ENCODE measurements around the gene CCDC92. TPM values are rescaled to one million over a fixed set of nuclear protein-coding genes. Genes with fewer than 3 reads are reported as not detected.

CCDC92 gene
- total RNA-seq, 2 experiments from 2014 or later, result 11.5 to 12.7 TPM

- Mint-ChIP-seq H3K4me3 (peak overlapping the region; percentile 25), H3K4me1 (ENCODE audit: low read depth) (peaks cover 40% of the 10 kb centered on the region), H3K9me3 (no peaks in the 10 kb centered on the region), H3K27ac (peak overlapping the region; percentile 65), H3K36me3 (ENCODE audit: low read depth) (peaks cover 28% of the 10 kb centered on the region), H3K27me3 (no peaks in the 10 kb centered on the region)
- DNase-seq, result no peak
- CTCF ChIA-PET, result no interaction called here
- Histone ChIP-seq H3K9me3 (ENCODE audit: control insufficient read depth in 1 of 2, insufficient read depth in 1 of 2, low read length in 2 of 2) (no peaks in the 10 kb centered on the region), H3K27ac (ENCODE audit: low read depth in 1 of 2, low read length in 2 of 2) (no peak overlapping the region), H3K27me3 (ENCODE audit: control insufficient read depth in 1 of 2, insufficient read depth in 2 of 2, low read length in 2 of 2) (no peaks in the 10 kb centered on the region), H3K4me3 (ENCODE audit: low read length) (no peak overlapping the region), H3K4me1 (ENCODE audit: insufficient read depth, low read length) (peaks cover 37% of the 10 kb centered on the region), H3K36me3 (ENCODE audit: insufficient read depth, low read length) (peaks cover 14% of the 10 kb centered on the region)
- POLR2A ChIA-PET, result no interaction called here
- intact Hi-C loops (cut with DNase I, micrococcal nuclease), result no loop called here
- no peak for ATAC-seq (ENCODE audit: poor library complexity)
- no peak for TF ChIP-seq CTCF (IDR thresholded peaks at IDR 0.05)
Measured at GRCh38 chr12:123936471-123936870, 36.2 kb downstream of the CCDC92 start.

GRCh38 chr12:123935956-123936355 is 36.7 kb downstream of the CCDC92 start:
- TF ChIP-seq CTCF (IDR thresholded peaks at IDR 0.05), result no peak
- POLR2A ChIA-PET, result no interaction called here
- DNase-seq, result no peak
- H3K36me3 ChIP-seq (ENCODE audit: insufficient read depth, low read length), result peaks cover 12% of the 10 kb centered on the region
- H3K9me3 Mint-ChIP-seq, result no peaks in the 10 kb centered on the region
- H3K27ac ChIP-seq (ENCODE audit: low read depth in 1 of 2, low read length in 2 of 2), result no peak overlapping the region
- peaks cover 42% of the 10 kb centered on the region for H3K4me1 ChIP-seq (ENCODE audit: insufficient read depth, low read length)
- intact Hi-C loops (cut with DNase I, micrococcal nuclease), result no loop called here
- no peaks in the 10 kb centered on the region for H3K27me3 ChIP-seq (ENCODE audit: control insufficient read depth in 1 of 2, insufficient read depth in 2 of 2, low read length in 2 of 2)
- H3K4me1 Mint-ChIP-seq (ENCODE audit: low read depth), result peaks cover 45% of the 10 kb centered on the region
- no peak overlapping the region for H3K4me3 ChIP-seq (ENCODE audit: low read length)
- no peak for ATAC-seq (ENCODE audit: poor library complexity)
- CTCF ChIA-PET, result no interaction called here
- H3K27me3 Mint-ChIP-seq, result no peaks in the 10 kb centered on the region
- no peak overlapping the region for H3K4me3 Mint-ChIP-seq
- no peaks in the 10 kb centered on the region for H3K9me3 ChIP-seq (ENCODE audit: control insufficient read depth in 1 of 2, insufficient read depth in 1 of 2, low read length in 2 of 2)
- H3K36me3 Mint-ChIP-seq (ENCODE audit: low read depth), result peaks cover 24% of the 10 kb centered on the region
- peak overlapping the region; percentile 65 for H3K27ac Mint-ChIP-seq

- Histone ChIP-seq H3K4me3 (ENCODE audit: low read length) (no peak overlapping the region), H3K4me1 (ENCODE audit: insufficient read depth, low read length) (peaks cover 43% of the 10 kb centered on the region), H3K9me3 (ENCODE audit: control insufficient read depth in 1 of 2, insufficient read depth in 1 of 2, low read length in 2 of 2) (no peaks in the 10 kb centered on the region), H3K36me3 (ENCODE audit: insufficient read depth, low read length) (peaks cover 10% of the 10 kb centered on the region), H3K27me3 (ENCODE audit: control insufficient read depth in 1 of 2, insufficient read depth in 2 of 2, low read length in 2 of 2) (no peaks in the 10 kb centered on the region), H3K27ac (ENCODE audit: low read depth in 1 of 2, low read length in 2 of 2) (no peak overlapping the region)
- ChIA-PET POLR2A (interaction anchor here (2.0 kb wide), 1 partner anchor 38 kb away, joined by 4 read pairs; the partner anchor contains the start of genes CCDC92 and ZNF664), CTCF (no interaction called here)
- no peak for TF ChIP-seq CTCF (IDR thresholded peaks at IDR 0.05)
- Mint-ChIP-seq H3K27me3 (no peaks in the 10 kb centered on the region), H3K9me3 (no peaks in the 10 kb centered on the region), H3K4me3 (no peak overlapping the region), H3K4me1 (ENCODE audit: low read depth) (peaks cover 45% of the 10 kb centered on the region), H3K36me3 (ENCODE audit: low read depth) (peaks cover 18% of the 10 kb centered on the region), H3K27ac (no peak overlapping the region)
- DNase-seq (peak in 1 of 14 experiments; percentile 17), ATAC-seq (ENCODE audit: poor library complexity) (no peak)
- intact Hi-C loops (cut with DNase I, micrococcal nuclease), result loop anchor here in 1 of 2 experiments (5.0 kb wide), 1 partner anchor 37 kb away; the partner anchor contains the start of genes CCDC92 and ZNF664
Measured at GRCh38 chr12:123934829-123935228, 37.8 kb downstream of the CCDC92 start.
